D721Med (cell line): Measurements from ENCODE around the gene VAV1.

Experiments
- DNase-seq: peaks from one replicate; pipeline ENCODE4 v3.0.0; 2011; ENCODE audit warnings: low spot score; ENCODE audit not compliant: insufficient read length
- FAIRE-seq: peaks from 2 replicates; lab custom pipeline; 2011; peaks lifted over from hg19 to GRCh38; lab: Jason Lieb, UNC
- CTCF ChIP-seq: IDR thresholded peaks from 2 replicates; pipeline ENCODE4 v1.5.1; 2012; ENCODE audit warnings: mild to moderate bottlenecking, control low read depth; ENCODE audit not compliant: insufficient read depth; ENCODE audit errors: missing control alignments

The VAV1 gene

GRCh38 chr19:6803036-6803404 is 30.5 kb downstream of the VAV1 start:
- no peak for FAIRE-seq
- TF ChIP-seq CTCF = no peak
- DNase-seq = no peak

- no peak for FAIRE-seq
- DNase-seq = no peak
- no peak for TF ChIP-seq CTCF
Observed at GRCh38 chr19:6806488-6806887, 34.0 kb downstream of the VAV1 start.

- no peak for DNase-seq
- no peak for FAIRE-seq
- no peak for TF ChIP-seq CTCF
Observed at GRCh38 chr19:6807291-6807690, 34.8 kb downstream of the VAV1 start.

GRCh38 chr19:6808494-6808893 is 36.0 kb downstream of the VAV1 start:
- no peak for TF ChIP-seq CTCF
- no peak for FAIRE-seq

GRCh38 chr19:6809262-6809661 is 36.8 kb downstream of the VAV1 start:
- TF ChIP-seq CTCF = no peak
- FAIRE-seq (no peak), DNase-seq (no peak)

More at GRCh38 chr19:6808494-6808893, 36.0 kb downstream of the VAV1 start:
- no peak for DNase-seq

- DNase-seq (no peak), FAIRE-seq (no peak)
- TF ChIP-seq CTCF = no peak
Observed at GRCh38 chr19:6811378-6811777, 38.9 kb downstream of the VAV1 start.

- FAIRE-seq (no peak), DNase-seq (no peak)
- no peak for TF ChIP-seq CTCF
Observed at GRCh38 chr19:6811906-6812305, 39.4 kb downstream of the VAV1 start.
